ENCODE results near the gene NCK2.

The NCK2 gene

DNA sequence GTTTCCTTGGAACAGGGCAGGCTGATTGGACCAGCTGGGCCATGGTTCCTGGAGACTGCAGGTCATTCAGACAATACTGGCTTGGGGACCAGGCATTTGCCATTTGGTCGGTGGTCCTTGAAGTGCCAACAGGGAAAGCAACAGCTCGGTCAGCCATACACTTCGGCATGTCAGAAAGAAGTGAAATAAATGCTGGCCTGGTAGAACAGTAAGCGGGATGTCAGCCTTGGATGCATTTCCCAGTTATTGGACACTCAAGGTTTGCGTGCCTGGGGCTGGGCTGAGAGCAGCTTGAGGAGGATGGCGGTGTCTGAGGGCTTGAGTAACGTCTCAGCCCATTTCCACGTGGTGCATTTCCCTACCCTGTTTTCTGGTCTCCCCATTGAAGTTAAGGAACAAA, 75.4 kb downstream of the NCK2 start:
- in situ Hi-C loops (cut with HindIII; ENCODE audit: low sequenced_read_pairs) = no loop called here
- no peak for DNase-seq (ENCODE audit: low read depth, low spot score)
- no peak overlapping the region for H3K4me3 ChIP-seq (ENCODE audit: low read depth, low read length)
- no peak for TF ChIP-seq CTCF (IDR thresholded peaks at IDR 0.05; ENCODE audit: low read depth, low read length)

DNA sequence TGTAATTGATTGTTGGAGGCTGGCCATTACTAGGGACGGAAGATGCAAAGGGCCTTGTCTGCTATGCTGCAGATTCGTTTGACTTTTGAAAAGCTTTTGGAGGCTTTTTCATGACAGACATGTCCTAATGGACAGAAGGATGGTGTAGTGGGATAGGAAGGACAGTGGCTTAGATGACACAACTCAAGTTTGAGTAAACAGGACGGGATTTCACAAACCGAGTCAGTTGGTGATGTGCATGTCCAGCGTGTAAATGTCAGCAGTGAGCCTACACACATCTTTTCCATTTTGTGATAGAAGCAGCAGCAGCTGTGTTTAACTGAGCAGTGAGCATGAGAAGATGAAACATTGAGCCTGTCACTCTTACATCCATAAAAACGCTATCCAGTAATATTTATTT, 76.0 kb downstream of the NCK2 start:
- in situ Hi-C loops (cut with HindIII; ENCODE audit: low sequenced_read_pairs) = no loop called here
- H3K4me3 ChIP-seq (ENCODE audit: low read depth, low read length) = no peak overlapping the region
- TF ChIP-seq CTCF (IDR thresholded peaks at IDR 0.05; ENCODE audit: low read depth, low read length) = no peak
- no peak for DNase-seq (ENCODE audit: low read depth, low spot score)

GRCh38 chr2:105821428-105822125, 76.9 kb downstream of the NCK2 start:
- no peak overlapping the region for H3K4me3 ChIP-seq (ENCODE audit: low read depth, low read length)
- no peak for TF ChIP-seq CTCF (IDR thresholded peaks at IDR 0.05; ENCODE audit: low read depth, low read length)
- in situ Hi-C loops (cut with HindIII; ENCODE audit: low sequenced_read_pairs) = no loop called here
- no peak for DNase-seq (ENCODE audit: low read depth, low spot score)

- no peak for DNase-seq (ENCODE audit: low read depth, low spot score)
- TF ChIP-seq CTCF (IDR thresholded peaks at IDR 0.05; ENCODE audit: low read depth, low read length) = no peak
- no peak overlapping the region for H3K4me3 ChIP-seq (ENCODE audit: low read depth, low read length)
- in situ Hi-C loops (cut with HindIII; ENCODE audit: low sequenced_read_pairs) = no loop called here
Observed at GRCh38 chr2:105822186-105822585, 77.5 kb downstream of the NCK2 start.

- no peak for DNase-seq (ENCODE audit: low read depth, low spot score)
- TF ChIP-seq CTCF (IDR thresholded peaks at IDR 0.05; ENCODE audit: low read depth, low read length) = no peak
- no peak overlapping the region for H3K4me3 ChIP-seq (ENCODE audit: low read depth, low read length)
- in situ Hi-C loops (cut with HindIII; ENCODE audit: low sequenced_read_pairs) = no loop called here
Observed at GRCh38 chr2:105824446-105824845, 79.7 kb downstream of the NCK2 start.

DNA sequence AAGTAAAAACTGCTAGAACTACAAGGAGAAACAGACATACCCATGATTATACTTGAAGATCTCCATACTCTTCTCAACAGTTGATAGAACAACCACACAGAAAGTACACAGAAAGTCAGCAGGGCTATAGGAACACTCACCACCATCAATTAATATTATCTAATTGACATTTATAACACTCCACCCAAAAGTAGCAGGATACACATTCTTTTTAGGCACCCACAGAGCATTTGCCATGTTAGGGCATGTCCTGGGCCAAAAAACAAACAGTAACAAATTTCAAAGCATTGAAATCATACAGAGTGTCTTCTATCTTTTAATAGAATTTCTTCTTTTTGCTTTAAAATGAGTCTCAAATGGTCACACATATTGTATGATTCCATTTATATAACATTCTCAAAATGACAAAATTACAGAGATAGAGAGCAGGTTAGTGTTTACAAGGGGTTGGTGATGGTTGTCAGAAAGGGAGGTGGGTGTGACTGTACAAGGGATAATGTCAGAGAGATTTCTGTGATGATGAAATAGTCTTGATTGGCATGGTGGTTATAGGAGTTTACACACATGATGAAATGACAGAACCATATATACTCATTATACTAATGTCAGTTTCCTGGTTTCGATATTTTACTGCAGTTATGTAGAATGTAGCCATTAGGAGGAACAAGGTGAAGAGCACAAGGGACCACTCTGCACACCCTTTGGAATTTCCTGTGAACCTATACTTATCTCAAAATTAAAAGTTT, 82.8 kb downstream of the NCK2 start:
- DNase-seq (ENCODE audit: low read depth, low spot score) = no peak
- in situ Hi-C loops (cut with HindIII; ENCODE audit: low sequenced_read_pairs) = no loop called here
- no peak for TF ChIP-seq CTCF (IDR thresholded peaks at IDR 0.05; ENCODE audit: low read depth, low read length)
- no peak overlapping the region for H3K4me3 ChIP-seq (ENCODE audit: low read depth, low read length)

Measured in astrocyte of the spinal cord (primary cell).